ENCODE measurements around the gene POLR3F.

GRCh38 chr20:18504479-18505060 is 37.4 kb downstream of the POLR3F start:
- TF ChIP-seq CTCF (IDR thresholded peaks at IDR 0.05) (no peak), EZH2 (IDR thresholded peaks at IDR 0.05; ENCODE audit: borderline replicate concordance, insufficient read depth, low read depth, low read length, poor library complexity, severe bottlenecking) (no peak)

Data from B cell (primary cell).